COLO668 (cell line): ENCODE data around the gene PRR27.
"Not testable (repeated sequence)": the region's sequence is repeated elsewhere in the genome, so short reads cannot be mapped to it uniquely, and the experiment has no call there.

Experiments
- DNase-seq: peaks from one replicate; lab custom pipeline; 2025; ENCODE audit not compliant: unreplicated experiment; lab: John Stamatoyannopoulos, UW

PRR27 gene

GRCh38 chr4:70196857-70197256 lies 42.8 kb downstream of the PRR27 start:
- no peak for DNase-seq

- no peak for DNase-seq
These were observed 43.8 kb downstream of the PRR27 start for GRCh38 chr4:70197842-70198241.

DNA sequence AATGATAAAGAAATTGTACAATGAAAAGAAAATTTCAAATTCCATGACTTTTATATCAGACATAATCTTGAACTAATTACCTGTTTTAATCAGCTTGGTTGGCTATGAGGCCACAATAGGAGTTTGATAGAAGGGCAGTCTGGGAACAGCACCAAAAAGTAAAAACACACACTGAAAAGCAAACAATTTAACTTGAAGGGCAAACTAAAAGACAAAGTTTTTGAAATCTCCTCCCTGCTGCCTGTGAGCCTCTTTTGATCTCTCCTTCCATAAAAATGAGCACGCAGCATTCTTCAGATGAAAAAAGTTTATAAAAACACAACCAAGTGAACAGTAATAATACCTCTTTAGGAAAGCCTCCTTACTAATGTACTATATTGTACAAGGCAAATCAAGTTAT lies 49.6 kb downstream of the PRR27 start:
- no peak for DNase-seq

DNA sequence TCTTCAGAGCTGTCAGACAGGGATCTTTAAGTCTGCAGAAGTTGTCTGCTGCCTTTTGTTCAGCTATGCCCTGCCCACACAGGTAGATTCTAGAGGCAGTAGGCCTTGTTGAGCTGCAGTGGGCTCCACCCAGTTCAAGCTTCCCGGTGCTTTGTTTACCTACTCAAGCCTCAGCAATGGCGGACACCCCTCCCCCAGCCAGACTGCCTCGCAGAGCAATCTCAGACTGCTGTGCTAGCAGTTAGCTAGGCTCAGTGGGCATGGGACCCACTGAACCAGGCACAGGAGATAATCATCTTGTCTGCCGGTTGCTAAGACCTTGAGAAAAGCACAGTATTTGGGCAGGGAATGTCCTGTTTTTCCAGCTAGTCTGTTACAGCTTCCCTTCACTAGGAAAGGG lies 58.7 kb downstream of the PRR27 start:
- not testable (repeated sequence) for DNase-seq
